ENCODE data around the gene PLIN3.

DNA sequence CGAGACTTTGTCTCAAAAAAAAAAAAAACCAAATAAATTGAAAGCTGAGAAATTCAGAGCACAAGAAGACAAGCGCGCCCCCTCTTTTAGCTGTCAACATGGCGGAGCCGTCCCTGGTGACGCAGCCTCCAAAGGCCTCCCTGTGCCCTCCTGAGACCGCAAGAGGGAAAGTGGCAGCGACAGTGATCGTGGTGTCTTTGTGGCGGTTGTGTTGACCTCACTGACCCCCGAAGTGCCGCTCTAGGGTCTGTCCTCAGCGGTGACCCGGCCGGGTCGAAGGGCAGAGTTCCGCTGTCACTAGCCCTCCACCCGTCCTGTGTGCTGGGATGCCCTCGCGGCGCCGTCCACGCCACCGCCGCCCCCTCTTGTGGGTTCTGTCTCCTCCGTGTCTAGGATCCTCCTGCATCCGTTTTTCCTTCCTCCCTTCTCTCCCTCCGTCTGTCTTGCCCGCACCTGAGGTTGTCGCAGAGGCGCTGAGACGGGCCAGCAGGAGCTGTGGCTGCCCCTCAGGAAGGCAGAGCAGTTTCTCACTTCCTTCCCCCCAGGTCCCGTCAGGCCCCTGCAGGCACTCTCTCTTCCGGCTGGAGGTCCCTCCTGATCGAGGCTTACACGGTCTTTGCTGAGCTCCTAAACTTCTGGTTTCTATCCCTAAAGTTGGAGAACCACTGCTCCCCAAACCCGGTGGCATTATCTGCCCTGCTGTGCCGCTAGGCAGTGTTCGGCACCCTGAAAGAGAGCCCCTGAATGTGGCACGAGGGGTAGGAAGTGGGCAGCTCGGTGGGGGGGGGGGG, 49.0 kb upstream of the PLIN3 start:
- TF ChIP-seq, protein P1, sequence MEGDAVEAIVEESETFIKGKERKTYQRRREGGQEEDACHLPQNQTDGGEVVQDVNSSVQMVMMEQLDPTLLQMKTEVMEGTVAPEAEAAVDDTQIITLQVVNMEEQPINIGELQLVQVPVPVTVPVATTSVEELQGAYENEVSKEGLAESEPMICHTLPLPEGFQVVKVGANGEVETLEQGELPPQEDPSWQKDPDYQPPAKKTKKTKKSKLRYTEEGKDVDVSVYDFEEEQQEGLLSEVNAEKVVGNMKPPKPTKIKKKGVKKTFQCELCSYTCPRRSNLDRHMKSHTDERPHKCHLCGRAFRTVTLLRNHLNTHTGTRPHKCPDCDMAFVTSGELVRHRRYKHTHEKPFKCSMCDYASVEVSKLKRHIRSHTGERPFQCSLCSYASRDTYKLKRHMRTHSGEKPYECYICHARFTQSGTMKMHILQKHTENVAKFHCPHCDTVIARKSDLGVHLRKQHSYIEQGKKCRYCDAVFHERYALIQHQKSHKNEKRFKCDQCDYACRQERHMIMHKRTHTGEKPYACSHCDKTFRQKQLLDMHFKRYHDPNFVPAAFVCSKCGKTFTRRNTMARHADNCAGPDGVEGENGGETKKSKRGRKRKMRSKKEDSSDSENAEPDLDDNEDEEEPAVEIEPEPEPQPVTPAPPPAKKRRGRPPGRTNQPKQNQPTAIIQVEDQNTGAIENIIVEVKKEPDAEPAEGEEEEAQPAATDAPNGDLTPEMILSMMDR (IDR thresholded peaks at IDR 0.05) = no peak
- no peak for TF ChIP-seq POLR2AphosphoS5 (IDR thresholded peaks at IDR 0.05; ENCODE audit: low read depth, low read length)

All from Panc1 (cell line).